GM12878 (cell line): Measurements from ENCODE around the gene TSPAN2. TPM values are rescaled to one million over a fixed set of nuclear protein-coding genes. Genes with fewer than 3 reads are reported as not detected.

ENCODE experiments used
- ATAC-seq: fragments of 200-7000 bp; cut with Tn5 transposase; 3 replicates; pipeline ENCODE4 v1.9.1; 2020; ENCODE audit warnings: mild to moderate bottlenecking, moderate library complexity
- BruUV-seq: library from RNA; stranded (reverse); fragments of 400-500 nt; replicated peaks from 2 replicates; lab custom pipeline; 2021; lab: Mats Ljungman, UMichigan
- CTCF ChIA-PET: fragments of 300-600 bp; sonication (Branson Sonifier 250); formaldehyde crosslinking; extraction: SDS; loops from one replicate; lab custom pipeline; 2021; ENCODE audit warnings: inconsistent platforms; lab: Yijun Ruan, JAX
- POLR2A ChIA-PET: fragments of 350-600 bp; formaldehyde crosslinking; extraction: SDS; loops from one replicate; lab custom pipeline; 2021; ENCODE audit warnings: inconsistent platforms; lab: Charles Lee
- RAD21 ChIA-PET: fragments of 300-600 bp; sonication (Branson Sonifier 250); formaldehyde crosslinking; loops from one replicate; lab custom pipeline; 2023; ENCODE audit warnings: antibody characterized with exemption; ENCODE audit not compliant: unreplicated experiment; lab: Charles Lee
- SMC1A ChIA-PET: fragments of 300-600 bp; sonication (Branson Sonifier 250); formaldehyde crosslinking; loops from one replicate; lab custom pipeline; 2023; ENCODE audit not compliant: unreplicated experiment, uncharacterized antibody; lab: Charles Lee
- DNase-seq: peaks from one replicate; pipeline ENCODE4 v3.0.0-alpha.2; 2011; ENCODE audit warnings: low read depth, low spot score
- FAIRE-seq: peaks from 3 replicates; lab custom pipeline; 2011; peaks lifted over from hg19 to GRCh38; lab: Jason Lieb, UNC
- H2AFZ ChIP-seq: 2 replicates; pipeline ENCODE4 v1.6.0; 2011; ENCODE audit warnings: low read depth, low read length, control low read depth; ENCODE audit not compliant: control insufficient read depth
- H3K27ac ChIP-seq: 2 replicates; pipeline ENCODE4 v1.5.1; 2011; ENCODE audit warnings: control low read depth; ENCODE audit not compliant: control insufficient read depth, insufficient read depth
- H3K27me3 ChIP-seq, 2 experiments: replicated peaks in 1 of 2; 2 replicates each; pipeline versions ENCODE4 v1.6.0 to v1.6.1; 2011; ENCODE audit warnings: low read length in 1 of 2; ENCODE audit not compliant: control insufficient read depth in 2 of 2, insufficient read depth in 2 of 2
- H3K36me3 ChIP-seq, 2 experiments: 2 replicates each; pipeline ENCODE4 v1.5.1; 2011; ENCODE audit warnings: low read length in 1 of 2; ENCODE audit not compliant: control insufficient read depth in 2 of 2, insufficient read depth in 2 of 2
- H3K4me1 ChIP-seq: 2 replicates; pipeline ENCODE4 v1.6.1; 2011; ENCODE audit warnings: mild to moderate bottlenecking, low read length, moderate library complexity, mixed read lengths; ENCODE audit not compliant: control insufficient read depth, insufficient read depth
- H3K4me2 ChIP-seq: 2 replicates; pipeline ENCODE4 v1.6.0; 2011; ENCODE audit warnings: control low read depth; ENCODE audit not compliant: control insufficient read depth, insufficient read depth
- H3K4me3 ChIP-seq: fragments of 200-600 bp; sonication (generic); 2 replicates; pipeline ENCODE4 v1.5.1; 2016
- H3K79me2 ChIP-seq: 2 replicates; pipeline ENCODE4 v1.6.0; 2011; ENCODE audit warnings: low read length; ENCODE audit not compliant: control insufficient read depth, insufficient read depth
- H3K9ac ChIP-seq: 2 replicates; pipeline ENCODE4 v1.8.0; 2011; ENCODE audit warnings: low read length, control low read depth, mixed read lengths; ENCODE audit not compliant: control insufficient read depth, insufficient read depth
- H3K9me3 ChIP-seq: replicated peaks from 3 replicates; pipeline ENCODE4 v1.5.1; 2011; ENCODE audit warnings: mild to moderate bottlenecking, low read length; ENCODE audit not compliant: control insufficient read depth, insufficient read depth
- H4K20me1 ChIP-seq: 2 replicates; pipeline ENCODE4 v1.6.0; 2011; ENCODE audit not compliant: control insufficient read depth, insufficient read depth
- CEBPB ChIP-seq, 2 experiments: fragments of 150-350 bp in 1 of 2; IDR thresholded peaks; 2 replicates each; pipeline ENCODE4 v1.6.1; 2012 to 2014; ENCODE audit warnings: low read depth in 2 of 2, low read length in 2 of 2, borderline replicate concordance in 1 of 2, inconsistent platforms in 1 of 2
- CHD4 ChIP-seq: fragments of 200-600 bp; sonication (generic); IDR thresholded peaks from 2 replicates; pipeline ENCODE4 v1.6.1; 2016; ENCODE audit warnings: mild to moderate bottlenecking
- FOXM1 ChIP-seq: IDR thresholded peaks from 2 replicates; pipeline ENCODE4 v1.6.1; 2012; ENCODE audit warnings: low read depth, mild to moderate bottlenecking, inconsistent platforms, low read length, moderate library complexity
- JUNB ChIP-seq: IDR thresholded peaks from 2 replicates; pipeline ENCODE4 v1.6.1; 2016; ENCODE audit warnings: antibody characterized with exemption, mild to moderate bottlenecking
- KDM1A ChIP-seq: fragments of 200-600 bp; sonication (generic); IDR thresholded peaks from 2 replicates; pipeline ENCODE4 v1.6.1; 2016; ENCODE audit warnings: borderline replicate concordance
- MYB ChIP-seq: fragments of 150-350 bp; IDR thresholded peaks from 2 replicates; pipeline ENCODE4 v1.6.1; 2014; ENCODE audit warnings: mild to moderate bottlenecking, low read depth, low read length, borderline replicate concordance
- NBN ChIP-seq: fragments of 450-650 bp; IDR thresholded peaks from 2 replicates; pipeline ENCODE4 v1.6.1; 2016
- PAX5 ChIP-seq: IDR thresholded peaks from 2 replicates; pipeline ENCODE4 v1.6.1; 2011; ENCODE audit warnings: low read depth, low read length, borderline replicate concordance
- RFX5 ChIP-seq: IDR thresholded peaks from 2 replicates; pipeline ENCODE4 v1.6.1; 2011; ENCODE audit warnings: low read depth, low read length, improper control_type of control experiment
- SP1 ChIP-seq: IDR thresholded peaks from one replicate; pipeline ENCODE4 v1.6.1; 2011; ENCODE audit warnings: low read depth, low read length
- SREBF1 ChIP-seq: IDR thresholded peaks from 2 replicates; pipeline ENCODE4 v1.6.1; 2012; ENCODE audit warnings: mild to moderate bottlenecking, low read length
- TAF1 ChIP-seq: IDR thresholded peaks from 2 replicates; pipeline ENCODE4 v1.6.1; 2011; ENCODE audit warnings: mild to moderate bottlenecking, low read depth, low read length, borderline replicate concordance
- TCF12 ChIP-seq: IDR thresholded peaks from 2 replicates; pipeline ENCODE4 v1.6.1; 2011; ENCODE audit warnings: low read depth, mild to moderate bottlenecking, low read length
- TCF7 ChIP-seq: IDR thresholded peaks from 2 replicates; pipeline ENCODE4 v1.6.1; 2014; ENCODE audit warnings: antibody characterized with exemption, borderline replicate concordance
- YY1 ChIP-seq: IDR thresholded peaks from 2 replicates; pipeline ENCODE4 v1.6.1; 2011; ENCODE audit warnings: low read depth, mild to moderate bottlenecking, low read length
- WGBS: methylation state at CpG from one replicate; pipeline ENCODE4 v1.1.6; 2016; ENCODE audit warnings: low lambda C conversion rate; ENCODE audit not compliant: insufficient replicate concordance, insufficient coverage; ENCODE audit errors: missing lambda C conversion rate; 5-methylcytosine and 5-hydroxymethylcytosine counted together
- in situ Hi-C: fragments of 300-500 bp; cut with MboI; formaldehyde crosslinking; loops from 9 replicates; pipeline ENCODE4 v1.14.3; 2018; ENCODE audit warnings: mixed read lengths
- intact Hi-C: fragments of 100-400 bp; cut with micrococcal nuclease; formaldehyde crosslinking; loops from one replicate; pipeline ENCODE4 v1.14.2; 2022; ENCODE audit not compliant: unreplicated experiment
- polyA plus RNA-seq, 11 experiments: library from polyadenylated mRNA; depleted of rRNA in 4 of 11; unstranded in 6 of 11; stranded (reverse) in 5 of 11; fragments of >200 nt; fragmentation: Nextera tagmentation in 4 of 11; fragmentation: Illumina TruSeq in 1 of 11; extraction: Ambion mirVana in 4 of 11; extraction: Trizol in 1 of 11; gene quantifications; 1 replicate in 1 of 11; 2 replicates in 10 of 11; pipeline versions ENCODE4 v1.2.1 to v1.2.3, GENCODE V29; 2011 to 2016; ENCODE audit warnings: inconsistent platforms in 2 of 11, missing spikeins in 2 of 11, low read depth in 1 of 11
- total RNA-seq, 4 experiments: library from RNA; depleted of rRNA in 3 of 4; stranded (reverse); fragments of >200 nt in 3 of 4; fragmentation: Illumina TruSeq in 1 of 4; extraction: Trizol in 1 of 4; gene quantifications; 2 replicates each; pipeline versions ENCODE4 v1.2.1 to v1.2.3, GENCODE V29; 2013 to 2021
- TF ChIP-seq, protein P1 (sequence below): IDR thresholded peaks from 2 replicates; pipeline ENCODE4 v1.6.1; 2012; ENCODE audit warnings: low read depth, low read length, improper control_type of control experiment
- TF ChIP-seq, protein P2 (sequence below): fragments of 450-650 bp; conservative IDR thresholded peaks from 2 replicates; pipeline ENCODE4 v1.6.1; 2017; ENCODE audit warnings: mild to moderate bottlenecking, moderate library complexity

The TSPAN2 gene
- total and polyA plus RNA-seq, 10 of the 15 experiments (the other 5 are each of a cell fraction or from before 2014, with no cell fraction given), result under 0.01 to 0.73 TPM; not detected in 8

DNA sequence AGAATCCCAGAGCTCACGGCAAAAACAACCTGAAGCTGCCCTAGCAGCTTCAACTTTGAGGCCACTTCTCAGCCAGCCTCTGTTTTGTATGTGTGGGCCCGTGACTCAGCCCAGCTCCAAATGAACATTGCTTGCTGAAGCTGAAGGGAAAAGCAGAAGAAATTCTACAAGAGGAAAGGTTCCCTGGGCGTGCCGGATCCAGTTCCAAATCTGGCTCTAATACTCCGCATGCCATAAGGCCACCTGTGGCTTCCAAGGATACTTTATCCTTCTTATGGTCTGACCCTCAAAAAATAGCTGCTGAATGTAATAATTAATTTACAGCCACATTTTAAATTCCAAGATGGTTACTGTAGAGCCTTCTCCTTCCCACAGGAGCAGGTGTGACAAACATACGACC, 24.3 kb downstream of the TSPAN2 start:
- intact Hi-C loops, result no loop called here
- H3K27ac ChIP-seq, result no peak overlapping the region
- H3K27me3 ChIP-seq, result no peaks in the 10 kb centered on the region; a peak in 1 of 4 replicates
- ATAC-seq, result no peak
- TF ChIP-seq KDM1A, result no peak
- TF ChIP-seq SP1, result no peak
- TF ChIP-seq TCF12, result no peak
- TF ChIP-seq, protein P1, sequence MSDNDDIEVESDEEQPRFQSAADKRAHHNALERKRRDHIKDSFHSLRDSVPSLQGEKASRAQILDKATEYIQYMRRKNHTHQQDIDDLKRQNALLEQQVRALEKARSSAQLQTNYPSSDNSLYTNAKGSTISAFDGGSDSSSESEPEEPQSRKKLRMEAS, result no peak
- TF ChIP-seq FOXM1, result no peak
- TF ChIP-seq CEBPB (IDR thresholded peaks at IDR 0.05; ENCODE audit: borderline replicate concordance in 1 of 2, low read depth in 2 of 2, low read length in 2 of 2), result no peak
- TF ChIP-seq JUNB, result no peak
- TF ChIP-seq, all 136 proteins: peak for 0
- no peak overlapping the region for H3K4me2 ChIP-seq
- no peak overlapping the region for H3K9ac ChIP-seq
- in situ Hi-C loops, result no loop called here
- H3K9me3 ChIP-seq, result no peaks in the 10 kb centered on the region
- POLR2A ChIA-PET, result no interaction called here
- BruUV-seq, result no TSS peak
- no peaks in the 10 kb centered on the region for H3K36me3 ChIP-seq
- no peaks in the 10 kb centered on the region for H3K4me1 ChIP-seq
- FAIRE-seq (no peak), DNase-seq (no peak)
- no peak overlapping the region for H2AFZ ChIP-seq
- CTCF ChIA-PET, result interaction anchor here (1.1 to 5.2 kb wide), 4 partner anchors 9 to 34 kb away, joined by 4 to 52 read pairs (median 6); no protein-coding TSS in a partner anchor
- SMC1A ChIA-PET, result interaction anchor here (0.8 to 2.7 kb wide), 4 partner anchors 12 to 21 kb away, joined by 3 to 9 read pairs (median 4); no protein-coding TSS in a partner anchor
- no peaks in the 10 kb centered on the region for H3K79me2 ChIP-seq
- RAD21 ChIA-PET, result interaction anchor here (0.6 to 3.3 kb wide), 6 partner anchors 8 to 60 kb away, joined by 3 to 11 read pairs (median 6); no protein-coding TSS in a partner anchor
- H3K4me3 ChIP-seq, result no peak overlapping the region
- whole genome bisulfite sequencing, result 68% methylated on average over 6 of the region's 6 CpGs
- no peaks in the 10 kb centered on the region for H4K20me1 ChIP-seq

DNA sequence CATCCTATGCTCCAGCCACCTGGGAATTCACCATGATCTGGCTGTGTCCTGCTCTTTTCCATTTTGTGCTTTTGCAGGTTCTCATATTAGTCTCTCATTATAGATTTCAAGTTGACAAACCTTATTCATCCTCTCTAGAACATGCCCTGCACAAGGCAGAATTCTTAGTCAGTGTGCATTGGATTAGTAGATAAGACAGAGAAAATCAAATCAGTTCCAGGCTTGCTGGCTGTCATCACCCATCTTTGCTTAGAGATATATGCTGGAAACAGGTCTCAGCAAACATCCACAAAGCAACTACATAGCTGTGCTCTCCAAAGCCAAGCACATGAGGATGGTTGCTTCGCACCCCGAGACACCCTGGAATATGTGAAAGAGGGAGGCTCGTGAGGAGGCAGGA, 24.8 kb downstream of the TSPAN2 start:
- Histone ChIP-seq H3K27me3 (no peaks in the 10 kb centered on the region; a peak in 1 of 4 replicates), H3K9ac (no peak overlapping the region), H3K4me1 (no peaks in the 10 kb centered on the region), H4K20me1 (no peaks in the 10 kb centered on the region), H3K9me3 (no peaks in the 10 kb centered on the region), H2AFZ (no peak overlapping the region), H3K79me2 (no peaks in the 10 kb centered on the region), H3K36me3 (no peaks in the 10 kb centered on the region), H3K27ac (no peak overlapping the region), H3K4me3 (no peak overlapping the region), H3K4me2 (no peak overlapping the region)
- in situ Hi-C loops (no loop called here), intact Hi-C loops (no loop called here)
- CTCF ChIA-PET, result interaction anchor here (1.1 to 5.2 kb wide), 4 partner anchors 9 to 34 kb away, joined by 4 to 52 read pairs (median 6); no protein-coding TSS in a partner anchor
- no TSS peak for BruUV-seq
- DNase-seq (no peak), ATAC-seq (no peak), FAIRE-seq (no peak)
- 90% methylated on average over 3 of the region's 3 CpGs for WGBS
- POLR2A ChIA-PET, result no interaction called here
- TF ChIP-seq SREBF1, result no peak
- TF ChIP-seq TAF1, result no peak
- no peak for TF ChIP-seq PAX5
- no peak for TF ChIP-seq TCF7
- no peak for TF ChIP-seq RFX5
- no peak for TF ChIP-seq CHD4
- TF ChIP-seq NBN, result no peak
- TF ChIP-seq JUNB, result no peak
- no peak for TF ChIP-seq YY1
- TF ChIP-seq, protein P2, sequence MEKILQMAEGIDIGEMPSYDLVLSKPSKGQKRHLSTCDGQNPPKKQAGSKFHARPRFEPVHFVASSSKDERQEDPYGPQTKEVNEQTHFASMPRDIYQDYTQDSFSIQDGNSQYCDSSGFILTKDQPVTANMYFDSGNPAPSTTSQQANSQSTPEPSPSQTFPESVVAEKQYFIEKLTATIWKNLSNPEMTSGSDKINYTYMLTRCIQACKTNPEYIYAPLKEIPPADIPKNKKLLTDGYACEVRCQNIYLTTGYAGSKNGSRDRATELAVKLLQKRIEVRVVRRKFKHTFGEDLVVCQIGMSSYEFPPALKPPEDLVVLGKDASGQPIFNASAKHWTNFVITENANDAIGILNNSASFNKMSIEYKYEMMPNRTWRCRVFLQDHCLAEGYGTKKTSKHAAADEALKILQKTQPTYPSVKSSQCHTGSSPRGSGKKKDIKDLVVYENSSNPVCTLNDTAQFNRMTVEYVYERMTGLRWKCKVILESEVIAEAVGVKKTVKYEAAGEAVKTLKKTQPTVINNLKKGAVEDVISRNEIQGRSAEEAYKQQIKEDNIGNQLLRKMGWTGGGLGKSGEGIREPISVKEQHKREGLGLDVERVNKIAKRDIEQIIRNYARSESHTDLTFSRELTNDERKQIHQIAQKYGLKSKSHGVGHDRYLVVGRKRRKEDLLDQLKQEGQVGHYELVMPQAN, result no peak
- no peak for TF ChIP-seq MYB
- RAD21 ChIA-PET, result interaction anchor here (0.7 to 3.3 kb wide), 6 partner anchors 8 to 35 kb away, joined by 3 to 11 read pairs (median 6); partner anchors contain the start of gene TSPAN2
- SMC1A ChIA-PET, result interaction anchor here (1.3 to 2.7 kb wide), 4 partner anchors 11 to 47 kb away, joined by 3 to 9 read pairs (median 4); no protein-coding TSS in a partner anchor
